ENCODE measurements around the gene MPV17.
"Not testable (repeated sequence)": the region's sequence is repeated elsewhere in the genome, so short reads cannot be mapped to it uniquely, and the experiment has no call there.

MPV17 gene

DNA sequence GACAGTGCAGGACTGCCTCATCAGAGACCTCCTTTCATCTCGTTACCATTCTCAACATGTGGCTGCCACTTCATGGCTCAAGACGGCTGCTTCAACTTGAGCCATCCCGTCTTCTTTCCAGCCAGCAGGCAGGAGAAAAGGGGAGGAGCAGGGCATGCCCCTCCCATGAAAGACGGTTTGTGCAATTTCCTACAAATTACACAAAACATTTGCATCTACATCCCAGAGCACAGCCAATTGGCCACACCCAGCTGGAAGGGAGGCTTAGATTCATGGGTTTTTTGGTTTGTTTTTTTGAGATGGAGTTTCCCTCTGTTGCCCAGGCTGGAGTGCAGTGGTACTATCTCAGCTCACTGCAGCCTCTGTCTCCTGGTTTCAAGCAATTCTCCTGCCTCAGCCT is 26.4 kb downstream of the MPV17 start:
- no peak for DNase-seq

DNA sequence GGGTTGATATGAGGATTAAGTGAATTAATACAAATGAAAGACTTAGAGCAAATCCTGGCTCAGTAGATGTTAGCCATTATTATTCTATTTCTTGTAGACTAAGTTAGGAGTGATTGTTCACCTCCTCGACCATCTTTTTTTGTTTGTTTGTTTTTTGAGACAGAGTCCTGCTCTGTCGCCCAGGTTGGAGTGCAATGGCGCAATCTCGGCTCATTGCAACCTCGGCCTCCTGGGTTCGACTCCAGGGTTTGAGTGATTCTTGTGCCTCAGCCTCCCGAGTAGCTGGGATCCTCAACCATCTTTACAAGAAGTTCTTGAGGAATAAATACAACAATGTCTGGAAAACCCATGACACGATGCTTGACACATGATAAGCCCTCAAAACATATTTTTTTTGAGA is 28.0 kb downstream of the MPV17 start:
- DNase-seq = no peak

DNA sequence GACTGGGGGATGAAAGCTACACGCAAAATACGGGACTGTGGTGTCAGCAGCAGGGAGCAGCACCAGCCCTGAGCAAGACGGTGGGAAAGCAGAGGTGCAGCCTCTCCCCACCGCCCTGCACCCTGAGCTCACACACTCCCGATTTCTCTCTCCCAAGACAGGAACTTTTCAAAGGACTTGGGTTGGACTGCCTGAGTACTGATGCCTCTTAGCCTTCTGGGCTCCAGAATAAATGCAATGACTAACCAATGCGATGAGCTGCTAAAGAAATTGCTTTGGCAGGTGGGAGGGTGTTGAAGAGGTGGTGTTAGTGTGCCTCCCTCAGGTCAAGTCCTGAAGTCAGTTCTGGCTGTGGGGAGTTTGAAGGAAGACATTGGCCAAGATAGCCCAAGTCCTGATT is 31.0 kb downstream of the MPV17 start:
- no peak for DNase-seq

DNA sequence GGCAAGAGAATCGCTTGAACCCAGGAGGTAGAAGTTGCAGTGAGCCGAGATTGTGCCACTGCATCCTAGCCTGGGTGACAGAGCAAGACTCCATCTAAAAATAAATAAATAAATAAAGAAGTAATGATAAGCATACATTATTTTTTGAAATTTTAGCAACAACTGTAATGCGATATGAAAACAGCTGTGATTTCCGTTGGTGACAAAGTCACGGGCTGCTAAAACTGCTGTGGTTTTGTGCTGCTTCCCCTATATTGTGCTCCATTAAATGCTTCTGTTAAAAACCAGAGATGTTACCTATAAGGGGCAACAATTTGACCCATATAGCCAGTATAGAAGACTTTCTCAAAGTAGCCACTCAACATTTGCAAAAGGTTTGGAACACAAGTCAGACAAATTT is 32.3 kb downstream of the MPV17 start:
- DNase-seq = no peak

DNA sequence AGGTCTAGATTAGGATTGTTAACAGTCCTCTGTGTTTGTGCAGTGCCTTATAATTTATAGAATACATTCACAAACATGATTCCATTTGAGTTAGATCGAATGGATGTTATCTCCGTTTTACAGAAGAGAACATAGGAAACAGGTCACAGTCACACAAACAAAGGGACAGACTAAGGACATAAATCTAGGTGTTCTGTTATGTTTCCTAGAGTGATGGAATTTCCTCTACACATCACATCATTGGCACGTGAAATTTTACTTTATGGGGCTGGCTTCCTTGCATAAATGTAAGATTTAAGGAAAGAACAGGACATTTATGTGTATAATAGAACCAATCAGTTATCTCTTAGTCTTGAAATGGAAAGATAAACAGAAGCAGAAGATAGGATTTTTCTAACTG is 34.3 kb downstream of the MPV17 start:
- DNase-seq = no peak

DNA sequence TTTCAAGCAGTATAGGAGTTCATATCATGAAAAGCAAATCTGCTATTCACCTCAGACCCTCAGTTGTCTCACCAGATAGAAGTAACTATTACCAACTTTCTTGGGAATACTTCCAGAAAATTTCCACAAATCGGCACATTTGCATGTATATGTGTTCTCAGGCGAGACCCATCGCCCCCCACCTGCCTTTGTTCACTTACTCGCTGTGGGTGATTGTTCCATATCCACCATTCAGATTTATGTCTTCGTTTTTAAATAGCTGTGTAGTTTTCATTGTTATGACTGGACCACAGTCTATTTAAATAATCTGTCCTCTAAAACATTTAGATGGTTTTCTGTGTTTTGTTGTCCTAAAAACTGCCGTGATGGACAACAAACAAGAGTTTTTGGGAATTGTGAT is 37.4 kb downstream of the MPV17 start:
- DNase-seq = no peak

DNA sequence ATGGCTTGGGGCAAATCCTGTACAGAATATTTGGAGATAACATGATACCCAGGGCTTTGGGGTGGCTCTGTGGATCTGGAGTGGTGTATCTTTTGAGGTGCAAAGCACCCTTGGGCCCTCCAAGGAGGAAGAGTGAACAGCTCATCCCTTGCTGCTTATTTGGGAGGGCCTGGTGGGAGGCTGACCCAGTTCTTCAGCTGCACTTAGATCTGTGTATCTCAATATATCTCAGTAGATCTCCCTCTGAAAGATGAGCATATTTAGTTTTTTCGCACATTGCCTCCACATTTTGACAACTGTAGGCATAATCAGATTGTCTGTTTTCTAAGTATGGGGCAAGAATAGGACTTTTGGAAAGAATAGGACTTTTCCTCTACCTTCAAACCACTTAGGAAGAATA is 37.9 kb downstream of the MPV17 start:
- DNase-seq = no peak

DNA sequence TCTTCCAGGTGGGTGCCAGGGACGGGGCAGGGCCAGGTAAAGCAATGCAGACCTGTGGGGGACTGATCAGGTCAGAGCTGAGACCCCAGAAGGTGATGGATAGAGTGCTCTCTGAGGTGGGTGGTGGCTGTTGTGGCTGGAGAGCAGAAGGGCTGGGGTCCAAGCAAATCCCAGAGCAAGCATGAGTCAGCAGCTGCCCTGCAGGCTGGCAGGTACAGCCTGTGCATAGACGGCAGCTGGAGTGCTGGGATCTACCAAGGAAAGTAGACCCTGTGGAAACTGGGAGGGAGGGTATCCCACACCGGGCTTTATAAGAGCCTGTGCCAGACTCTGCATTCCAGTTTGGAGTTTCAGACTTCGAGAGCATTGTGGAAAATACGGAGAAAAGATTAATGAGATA is 40.0 kb downstream of the MPV17 start:
- no peak for DNase-seq

DNA sequence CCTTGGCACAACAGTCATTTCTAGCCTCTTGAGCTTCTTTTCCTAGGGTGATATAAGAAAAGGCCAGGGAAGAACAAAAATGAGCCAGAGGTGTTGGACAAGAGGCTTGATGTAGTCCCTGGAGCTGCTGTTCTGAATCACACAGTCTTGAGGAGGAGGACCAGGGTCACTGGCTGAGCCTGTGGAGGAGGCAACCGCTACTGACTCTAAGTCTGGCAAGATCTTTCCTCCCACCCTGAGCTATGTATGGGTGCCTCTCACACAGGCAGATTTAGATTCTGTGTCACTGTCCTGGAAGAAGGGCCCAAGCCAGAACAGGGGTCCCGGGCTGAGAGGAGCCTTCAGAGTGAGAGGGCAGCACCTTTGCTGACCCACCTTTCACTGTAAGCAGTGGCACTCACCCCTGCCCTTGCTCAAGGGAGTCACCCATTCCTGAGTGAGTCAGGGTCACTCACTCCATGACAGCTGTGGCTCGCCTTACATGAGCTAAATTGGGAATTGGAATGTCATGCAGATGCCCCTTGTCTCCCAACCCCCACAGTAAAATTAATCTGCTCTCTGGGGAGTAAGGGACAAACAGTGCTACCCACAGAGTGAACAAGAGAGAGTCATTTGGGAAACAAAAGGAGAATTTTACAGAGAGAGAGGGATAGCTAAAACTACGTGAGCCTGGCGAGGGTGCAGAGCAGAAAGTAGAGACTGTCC is 40.9 kb downstream of the MPV17 start, which contains the start of gene TRIM54:
TSS of gene TRIM54 (plus strand) at position 575 of the 705 bp plus-strand sequence. CDS start 303 bp downstream, outside the sequence.
- DNase-seq = no peak

DNA sequence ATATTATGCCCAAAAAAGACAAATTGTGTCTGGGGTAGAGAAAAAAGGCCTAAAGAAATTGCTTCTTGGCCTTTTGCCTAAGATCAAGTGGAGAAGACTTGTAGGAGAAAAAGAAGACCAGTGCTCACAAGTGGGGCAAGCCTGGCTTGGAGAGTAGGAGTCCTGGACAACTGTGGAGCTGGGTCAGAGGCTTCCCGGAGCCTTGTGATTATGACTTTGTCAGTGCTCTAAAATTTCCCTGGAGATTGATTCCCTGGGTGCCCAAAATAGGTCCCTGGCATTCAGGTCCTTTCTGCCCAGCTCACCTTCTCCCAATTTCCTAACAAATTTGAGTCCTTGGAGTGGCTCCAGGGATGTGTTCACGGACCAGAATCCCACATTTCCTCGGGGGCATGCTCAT is 41.5 kb downstream of the MPV17 start:
- no peak for DNase-seq

DNA sequence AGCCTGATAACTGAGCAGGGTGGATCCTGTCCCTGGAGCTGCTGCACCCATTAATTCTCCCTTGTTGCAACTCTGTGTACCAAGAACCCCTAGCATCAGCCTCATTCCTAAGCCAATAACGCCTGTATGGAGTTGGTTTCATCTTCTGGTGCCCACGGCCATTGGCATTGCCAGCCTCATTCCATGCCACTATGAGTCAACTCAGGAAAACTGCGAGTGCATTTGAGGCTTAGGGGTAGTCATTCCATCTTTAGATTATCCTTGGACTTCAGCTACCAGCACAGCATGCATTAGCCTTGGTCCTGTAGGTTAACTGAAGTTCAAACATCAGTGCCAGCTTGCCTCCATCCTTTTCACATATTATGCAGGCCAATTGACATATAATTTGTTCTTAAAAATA is 42.1 kb downstream of the MPV17 start:
- no peak for DNase-seq

DNA sequence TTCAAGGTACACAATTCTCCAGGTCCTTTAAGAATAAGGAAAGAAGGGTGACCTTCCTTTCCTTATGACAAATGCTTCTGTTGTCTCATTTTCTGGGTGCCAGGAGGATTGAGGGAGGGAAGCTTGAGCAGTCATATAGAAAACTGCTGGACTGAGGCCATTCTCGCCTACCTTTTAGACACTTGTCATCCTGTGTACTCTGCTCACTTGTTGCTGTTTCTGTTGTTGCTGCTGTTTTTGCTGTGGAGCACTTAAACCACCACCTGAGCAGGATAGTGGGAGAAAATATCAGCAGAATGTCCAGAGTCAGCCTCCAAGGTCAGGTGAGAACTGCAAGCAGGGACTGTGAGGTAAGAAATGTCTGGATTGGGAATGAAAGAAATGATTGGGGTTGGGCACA is 44.9 kb downstream of the MPV17 start:
- DNase-seq = no peak

DNA sequence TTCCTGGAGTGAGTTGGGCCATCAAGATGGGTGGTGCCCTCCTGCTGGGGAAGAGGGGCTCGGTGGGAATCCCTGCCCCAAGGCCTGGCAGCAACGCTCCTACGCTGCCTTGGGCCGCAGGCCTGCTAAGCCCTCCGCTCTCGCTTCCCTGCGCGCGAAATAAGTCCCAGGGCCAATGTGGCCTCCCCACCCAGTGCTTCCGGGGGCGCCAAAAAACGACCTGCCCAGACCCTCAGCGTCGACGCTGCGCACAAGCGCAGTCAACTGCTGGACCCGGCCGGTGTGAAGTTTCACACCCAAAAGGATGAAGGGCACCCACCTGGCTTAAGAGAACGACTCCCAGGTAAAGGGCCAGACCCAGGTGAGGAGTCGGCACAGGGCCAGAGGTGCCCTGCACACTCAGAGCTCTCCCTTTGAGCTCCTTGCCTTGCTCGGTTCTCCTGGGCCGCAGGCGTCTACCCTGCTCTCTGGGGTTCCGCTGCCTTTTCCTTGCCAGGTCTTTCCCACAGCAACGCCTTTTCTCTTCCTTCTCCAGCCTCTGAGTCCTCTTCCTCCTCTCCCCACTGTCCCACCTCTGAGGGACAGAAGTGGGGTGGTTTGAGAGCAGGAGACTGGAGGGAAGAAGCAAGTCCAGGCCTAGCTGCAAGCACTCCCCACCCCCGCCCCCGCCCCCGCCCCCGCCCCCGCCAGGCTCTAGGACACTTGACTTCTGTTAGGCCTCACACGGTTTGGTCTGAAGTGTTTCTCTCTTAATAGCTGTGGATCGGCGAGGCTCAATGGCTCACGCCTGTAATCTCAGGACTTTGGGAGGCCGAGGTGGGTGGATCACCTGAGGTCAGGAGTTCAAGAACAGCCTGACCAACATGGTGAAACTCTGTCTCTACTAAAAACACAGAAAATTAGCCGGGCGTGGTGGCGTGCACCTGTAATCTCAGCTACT is 47.4 kb downstream of the MPV17 start, which contains the start of gene DNAJC5G:
TSS of gene DNAJC5G (plus strand) at position 223 of the 940 bp plus-strand sequence. CDS start 1,296 bp downstream, outside the sequence.
- no peak for DNase-seq

DNA sequence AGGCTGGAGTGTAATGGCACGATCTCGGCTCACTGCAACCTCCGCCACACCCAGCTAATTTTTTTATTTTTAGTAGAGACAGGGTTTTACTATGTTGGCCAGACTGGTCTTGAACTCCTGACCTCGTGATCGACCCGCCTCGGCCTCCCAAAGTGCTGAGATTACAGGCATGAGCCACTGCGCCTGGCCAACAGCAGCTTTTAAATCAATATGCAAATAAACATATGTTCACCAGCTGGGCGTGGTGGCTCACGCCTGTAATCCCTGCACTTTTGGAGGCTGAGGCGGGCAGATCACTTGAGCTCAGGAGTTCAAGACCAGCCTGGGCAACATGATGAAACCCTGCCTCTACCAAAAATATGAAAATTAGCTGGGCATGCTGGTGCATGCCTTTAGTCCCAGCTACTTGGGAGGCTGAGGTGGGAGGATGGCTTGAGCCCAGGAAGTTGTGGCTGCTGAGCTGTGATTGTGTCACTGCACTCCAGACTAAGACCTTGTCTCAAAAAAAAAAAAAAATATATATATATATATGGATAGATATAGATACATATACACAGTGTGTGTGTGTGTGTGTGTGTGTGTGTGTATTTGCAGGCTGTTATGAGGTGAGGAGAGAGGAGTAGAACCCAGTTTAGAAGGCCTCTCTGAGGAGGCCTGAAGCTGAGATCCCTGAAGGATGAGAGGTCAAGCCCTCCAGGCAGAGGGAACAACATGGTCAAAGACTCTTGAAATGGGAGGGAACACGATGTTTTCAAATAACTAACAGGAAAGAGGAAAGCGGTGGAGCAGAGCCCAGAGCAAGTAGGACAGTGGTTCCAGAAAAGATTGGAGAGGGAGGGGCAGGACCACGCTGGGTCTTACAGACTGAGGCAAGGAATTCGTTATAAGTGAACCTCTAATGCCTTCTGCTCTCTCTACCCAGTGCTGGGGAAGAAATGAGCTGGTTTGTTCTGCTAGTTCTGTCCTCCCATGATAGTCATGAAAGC is 50.1 kb downstream of the MPV17 start:
- not testable (repeated sequence) for DNase-seq

DNA sequence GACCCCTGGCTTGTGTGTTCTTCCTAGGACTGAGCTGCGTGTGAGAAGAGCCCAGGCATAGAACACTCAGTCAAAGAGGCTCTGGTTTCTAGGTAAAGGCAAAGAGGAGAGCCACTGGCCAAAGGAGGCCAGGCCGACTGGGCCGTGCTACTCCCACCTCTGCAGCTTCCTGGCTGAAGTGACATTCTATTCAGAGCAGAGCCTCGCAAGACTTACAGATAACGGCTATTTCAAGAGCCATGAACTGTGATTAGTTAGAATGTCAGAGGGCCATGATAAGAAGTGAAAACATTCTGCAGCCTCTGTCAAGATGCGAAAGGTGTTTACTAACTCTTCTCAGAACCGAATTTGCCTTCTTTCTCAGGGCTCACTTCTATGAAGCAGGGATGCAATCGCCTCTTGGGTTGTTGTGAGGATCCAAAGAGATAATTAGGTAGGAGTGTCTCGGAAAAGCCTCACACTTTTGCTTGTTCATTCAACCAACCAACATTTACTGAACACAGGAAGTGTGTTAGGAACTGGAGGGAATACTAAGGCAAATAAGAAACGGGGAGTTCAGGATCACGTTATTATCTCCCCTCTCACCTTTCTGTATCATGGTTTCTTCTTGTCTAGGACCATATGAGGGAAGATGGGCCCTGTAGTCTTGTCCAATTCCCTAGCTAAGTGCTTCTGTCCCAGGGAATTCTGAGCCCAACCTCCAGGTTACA is 51.1 kb downstream of the MPV17 start:
- no peak for DNase-seq

DNA sequence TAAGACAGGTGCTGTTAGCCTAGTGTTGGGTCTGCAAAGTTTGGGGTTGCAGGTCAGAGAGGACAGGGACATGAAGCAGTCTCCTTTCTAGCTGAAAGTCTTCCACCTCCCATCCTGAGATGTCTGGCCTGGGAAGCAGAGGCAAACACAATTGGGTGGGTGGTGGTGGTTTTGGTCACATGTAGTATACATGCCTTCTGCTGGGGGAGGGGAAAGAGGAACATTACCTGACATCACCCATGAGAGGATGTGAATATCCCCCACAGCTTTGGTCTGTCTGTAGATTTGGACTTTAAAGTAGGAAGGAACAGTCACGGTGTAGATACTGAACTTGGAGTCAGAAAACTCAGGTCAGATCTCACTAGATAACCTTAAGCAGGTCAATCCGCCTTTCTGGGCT is 52.2 kb downstream of the MPV17 start:
- DNase-seq = no peak

DNA sequence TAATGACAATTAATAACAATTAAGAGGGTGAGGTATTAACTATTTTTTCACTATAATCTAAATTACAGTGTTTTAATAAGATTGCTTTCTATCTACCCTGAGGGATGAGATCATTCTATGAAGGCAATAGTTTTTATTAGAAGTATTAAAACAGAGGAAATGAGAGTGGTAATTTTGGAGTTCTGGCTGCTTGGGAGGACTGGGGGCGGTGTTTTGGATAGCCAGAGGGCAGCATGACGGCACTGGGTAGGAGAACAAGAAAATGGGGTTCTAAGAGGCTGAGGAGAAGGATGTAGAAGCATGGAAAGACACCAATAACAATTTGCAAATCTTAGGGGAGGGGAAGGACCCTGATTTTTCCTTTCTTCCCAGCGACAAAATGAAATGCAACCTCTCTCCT is 52.8 kb downstream of the MPV17 start:
- no peak for DNase-seq

DNA sequence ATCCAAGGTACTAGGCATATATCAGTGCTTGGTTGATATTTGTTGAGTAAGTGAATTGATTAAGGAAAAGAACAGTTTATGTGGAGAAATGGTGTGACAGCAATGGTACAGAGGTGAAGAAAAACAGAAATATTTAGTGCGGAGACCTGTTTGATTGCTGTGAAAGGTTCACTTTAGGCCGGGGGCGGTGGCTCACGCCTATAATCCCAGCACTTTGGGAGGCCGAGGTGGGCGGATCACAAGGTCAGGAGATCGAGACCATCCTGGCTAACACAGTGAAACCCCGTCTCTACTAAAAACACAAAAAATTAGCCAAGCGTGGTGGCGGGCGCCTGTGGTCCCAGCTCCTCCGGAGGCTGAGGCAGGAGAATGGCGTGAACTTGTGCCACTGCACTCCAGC is 54.6 kb downstream of the MPV17 start:
- not testable (repeated sequence) for DNase-seq

DNA sequence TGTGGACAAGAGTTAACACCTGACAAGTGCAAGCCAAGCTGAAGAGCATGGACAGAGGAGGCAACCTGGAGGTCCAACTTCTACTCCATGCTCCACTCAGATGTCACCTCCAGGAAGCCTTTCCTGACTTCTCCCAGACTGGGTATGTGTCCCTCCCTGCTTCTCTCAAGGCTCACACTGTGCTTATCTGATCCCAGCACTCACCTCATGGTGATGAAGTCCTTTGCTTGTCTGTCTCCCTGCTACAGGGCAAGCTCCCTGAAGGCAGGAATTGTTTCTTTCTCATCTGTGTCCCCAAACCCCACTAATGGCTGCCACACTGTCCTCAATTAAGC is 57.4 kb downstream of the MPV17 start:
- no peak for DNase-seq

DNA sequence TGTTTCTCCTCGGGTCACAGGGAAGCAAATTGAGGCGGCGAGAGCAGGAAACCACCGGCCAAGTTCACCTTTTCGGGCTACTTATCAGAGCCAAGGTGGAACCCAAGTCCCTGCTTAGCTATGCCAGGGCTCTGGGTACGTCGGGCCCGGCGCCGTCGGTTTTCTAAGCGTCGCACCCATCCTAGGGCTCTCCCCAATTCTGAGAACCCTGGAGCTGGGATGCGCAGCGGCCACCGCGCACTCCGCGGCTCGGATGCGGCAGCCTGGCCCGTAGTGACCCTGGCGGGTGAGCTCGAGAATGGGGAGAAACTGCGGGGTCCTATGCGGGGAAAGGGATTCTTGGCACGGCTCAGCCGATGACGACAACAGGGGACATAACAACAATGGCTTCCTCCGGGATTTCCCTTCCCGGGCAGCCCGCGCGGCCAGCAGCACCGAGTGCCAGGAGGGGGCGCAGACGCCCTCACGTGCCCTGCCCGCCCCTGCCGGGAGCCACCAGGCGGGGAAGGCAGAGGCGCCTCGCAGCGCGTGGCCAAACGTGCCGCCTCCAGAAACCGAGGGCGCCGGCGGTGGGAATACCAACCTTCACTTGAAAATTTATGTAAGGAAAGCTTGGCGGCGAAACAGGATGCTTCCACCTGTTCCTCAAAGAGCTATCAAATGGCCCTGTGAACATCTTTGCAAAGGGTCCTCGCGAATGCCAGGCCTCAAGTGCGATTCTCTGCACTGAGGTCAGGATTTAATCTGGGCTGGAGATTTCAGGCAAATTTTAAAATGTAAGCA is 58.0 kb downstream of the MPV17 start:
- DNase-seq = peak; percentile 71

DNA sequence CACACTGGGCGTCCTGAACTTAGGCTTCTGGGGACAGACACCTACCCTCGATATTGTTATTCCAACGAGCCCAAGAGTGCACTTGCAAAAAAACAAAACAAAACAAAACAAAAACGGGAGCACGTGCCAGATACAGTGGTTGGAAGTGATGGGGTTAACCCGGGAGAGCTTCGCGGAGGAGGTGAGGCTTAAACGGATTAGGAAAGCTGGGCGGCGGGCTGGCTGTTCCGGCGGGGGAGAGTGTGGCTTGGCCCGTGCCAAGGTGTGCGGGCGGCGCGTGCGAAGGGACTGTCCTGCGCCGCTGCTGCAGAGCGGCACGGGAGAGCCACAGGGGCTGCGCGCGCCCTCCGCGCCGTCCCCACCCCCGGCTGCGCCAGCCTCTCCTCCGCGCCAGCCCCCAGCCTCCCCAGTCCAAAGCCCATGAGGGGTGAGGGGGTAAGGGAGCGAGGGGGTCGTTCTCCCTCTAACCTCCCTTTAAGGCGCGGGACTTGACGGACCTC is 58.6 kb downstream of the MPV17 start:
- peak; percentile 28 for DNase-seq

Measured in activated CD8-positive, alpha-beta memory T cell treated with anti-CD3 and anti-CD28 coated beads, Interleukin-2, amount 50 U/mL, for 4 hours (primary cell).